ENCODE measurements around the gene TMPRSS9.

Gene TMPRSS9

GRCh38 chr19:2409352-2409912, 49.4 kb downstream of the TMPRSS9 start:
- no peaks in the 10 kb centered on the region for H4K20me1 ChIP-seq (ENCODE audit: insufficient read depth, low read length)
- no peaks in the 10 kb centered on the region for H3F3A ChIP-seq (ENCODE audit: insufficient read depth, low read length)
- H3K9me2 ChIP-seq (ENCODE audit: low read depth, low read length), result no peaks in the 10 kb centered on the region
- no peaks in the 10 kb centered on the region for H3K79me2 ChIP-seq (ENCODE audit: insufficient read depth, low read length)
- H3K4me3 ChIP-seq (ENCODE audit: low read depth, low read length, poor library complexity, severe bottlenecking), result no peak overlapping the region
- no peak overlapping the region for H3K4me2 ChIP-seq (ENCODE audit: low read length)
- H3K4me1 ChIP-seq (ENCODE audit: insufficient read depth, low read length, severe bottlenecking), result no peaks in the 10 kb centered on the region
- H3K9me3 ChIP-seq (ENCODE audit: low read length), result no peaks in the 10 kb centered on the region
- H3K36me3 ChIP-seq (ENCODE audit: insufficient read depth, low read length), result no peaks in the 10 kb centered on the region
- no peaks in the 10 kb centered on the region; the same call in 1 of the 2 replicates for H3K27me3 ChIP-seq (ENCODE audit: insufficient read depth, low read length)
- H3K27ac ChIP-seq (ENCODE audit: low read depth, low read length, poor library complexity, severe bottlenecking), result no peak overlapping the region
- no peak overlapping the region for H2AFZ ChIP-seq (ENCODE audit: low read length)
- TF ChIP-seq EZH2 (IDR thresholded peaks at IDR 0.05; ENCODE audit: borderline replicate concordance, low read length) (no peak), CTCF (IDR thresholded peaks at IDR 0.05; ENCODE audit: low read length) (no peak)
- no peak overlapping the region for H3K9ac ChIP-seq (ENCODE audit: low read length)

- no peaks in the 10 kb centered on the region for H3K9me2 ChIP-seq (ENCODE audit: low read depth, low read length)
- H3K4me3 ChIP-seq (ENCODE audit: low read depth, low read length, poor library complexity, severe bottlenecking), result no peak overlapping the region
- H2AFZ ChIP-seq (ENCODE audit: low read length), result no peak overlapping the region
- H3K79me2 ChIP-seq (ENCODE audit: insufficient read depth, low read length), result no peaks in the 10 kb centered on the region
- TF ChIP-seq EZH2 (IDR thresholded peaks at IDR 0.05; ENCODE audit: borderline replicate concordance, low read length) (no peak), CTCF (IDR thresholded peaks at IDR 0.05; ENCODE audit: low read length) (no peak)
- no peaks in the 10 kb centered on the region for H4K20me1 ChIP-seq (ENCODE audit: insufficient read depth, low read length)
- no peak overlapping the region for H3K4me2 ChIP-seq (ENCODE audit: low read length)
- no peak overlapping the region for H3K9ac ChIP-seq (ENCODE audit: low read length)
- no peaks in the 10 kb centered on the region for H3K9me3 ChIP-seq (ENCODE audit: low read length)
- H3K27me3 ChIP-seq (ENCODE audit: insufficient read depth, low read length), result no peaks in the 10 kb centered on the region; the same call in 1 of the 2 replicates
- H3K4me1 ChIP-seq (ENCODE audit: insufficient read depth, low read length, severe bottlenecking), result no peaks in the 10 kb centered on the region
- no peaks in the 10 kb centered on the region for H3F3A ChIP-seq (ENCODE audit: insufficient read depth, low read length)
- H3K36me3 ChIP-seq (ENCODE audit: insufficient read depth, low read length), result no peaks in the 10 kb centered on the region
- no peak overlapping the region for H3K27ac ChIP-seq (ENCODE audit: low read depth, low read length, poor library complexity, severe bottlenecking)
Observed at GRCh38 chr19:2410023-2410422, 50.0 kb downstream of the TMPRSS9 start.

- Histone ChIP-seq H2AFZ (ENCODE audit: low read length) (no peak overlapping the region), H3F3A (ENCODE audit: insufficient read depth, low read length) (no peaks in the 10 kb centered on the region), H3K27me3 (ENCODE audit: insufficient read depth, low read length) (no peaks in the 10 kb centered on the region; the same call in 1 of the 2 replicates), H3K4me3 (ENCODE audit: low read depth, low read length, poor library complexity, severe bottlenecking) (no peak overlapping the region), H3K9ac (ENCODE audit: low read length) (no peak overlapping the region), H3K79me2 (ENCODE audit: insufficient read depth, low read length) (no peaks in the 10 kb centered on the region), H3K4me1 (ENCODE audit: insufficient read depth, low read length, severe bottlenecking) (no peaks in the 10 kb centered on the region), H3K9me2 (ENCODE audit: low read depth, low read length) (no peaks in the 10 kb centered on the region), H4K20me1 (ENCODE audit: insufficient read depth, low read length) (no peaks in the 10 kb centered on the region), H3K27ac (ENCODE audit: low read depth, low read length, poor library complexity, severe bottlenecking) (no peak overlapping the region), H3K4me2 (ENCODE audit: low read length) (no peak overlapping the region), H3K36me3 (ENCODE audit: insufficient read depth, low read length) (peaks cover 14% of the 10 kb centered on the region), H3K9me3 (ENCODE audit: low read length) (no peaks in the 10 kb centered on the region)
- TF ChIP-seq EZH2 (IDR thresholded peaks at IDR 0.05; ENCODE audit: borderline replicate concordance, low read length), result no peak
- TF ChIP-seq CTCF (IDR thresholded peaks at IDR 0.05; ENCODE audit: low read length), result no peak
Observed at GRCh38 chr19:2411709-2412108, 51.6 kb downstream of the TMPRSS9 start.
